ENCODE data around the gene WDR48. TPM values are rescaled to one million over a fixed set of nuclear protein-coding genes. Genes with fewer than 3 reads are reported as not detected.

Gene WDR48
- total and polyA plus RNA-seq, 9 of the 15 experiments (the other 6 are each of a cell fraction or from before 2014, with no cell fraction given): 26.6 to 70.6 (median 48.0) TPM

GRCh38 chr3:39144095-39144747 is 92.4 kb downstream of the WDR48 start:
- no TSS peak for BruUV-seq (replicated peaks)
- no peak for ATAC-seq

GRCh38 chr3:39144748-39145380 is 93.0 kb downstream of the WDR48 start:
- Histone ChIP-seq H3K36me3 (ENCODE audit: control insufficient read depth, insufficient read depth, low read length) (peaks cover 86% of the 10 kb centered on the region), H3K4me1 (replicated peaks in 1 of 2; ENCODE audit: control insufficient read depth in 2 of 2, insufficient read depth in 2 of 2, low read length in 2 of 2) (peaks cover 42% of the 10 kb centered on the region in 2 experiments)
- intact Hi-C loops (cut with micrococcal nuclease): no loop called here

More at GRCh38 chr3:39144095-39144747, 92.4 kb downstream of the WDR48 start:
- no peak for DNase-seq (ENCODE audit: extremely low read depth in 1 of 4, low spot score in 3 of 4)
- Histone ChIP-seq H2AFZ (ENCODE audit: low read depth, low read length) (no peak overlapping the region), H3K4me1 (replicated peaks in 1 of 2; ENCODE audit: control insufficient read depth in 2 of 2, insufficient read depth in 2 of 2, low read length in 2 of 2) (peaks cover 35 to 36% of the 10 kb centered on the region in 2 experiments), H3K27ac (ENCODE audit: extremely low read depth, low read depth, low read length) (no peak overlapping the region), H3K9ac (ENCODE audit: insufficient read depth in 1 of 2, low read depth in 2 of 2, low read length in 2 of 2) (peak overlapping the region in 1 of 2 experiments; percentile 12; a peak in 1 of 4 replicates), H3K4me2 (ENCODE audit: insufficient read depth, low read length) (no peak overlapping the region), H3K79me2 (ENCODE audit: control insufficient read depth, insufficient read depth, low read length) (peaks cover 33% of the 10 kb centered on the region), H4K20me1 (replicated peaks; ENCODE audit: control insufficient read depth, insufficient read depth, low read length) (peaks cover 52% of the 10 kb centered on the region), H3K9me1 (ENCODE audit: control insufficient read depth, insufficient read depth, low read length) (peaks cover 8% of the 10 kb centered on the region), H3K27me3 (ENCODE audit: control insufficient read depth in 2 of 2, insufficient read depth in 2 of 2, low read length in 2 of 2) (no peaks in the 10 kb centered on the region), H3K9me3 (replicated peaks; ENCODE audit: control insufficient read depth, insufficient read depth, low read depth, low read length) (no peaks in the 10 kb centered on the region), H3K36me3 (ENCODE audit: control insufficient read depth, insufficient read depth, low read length) (peaks cover 84% of the 10 kb centered on the region), H3K4me3 (no peak overlapping the region)
- ChIA-PET CTCF (ENCODE audit: low intra/inter-chr PET ratio) (no interaction called here), POLR2A (interaction anchor here (1.3 to 1.6 kb wide), 3 partner anchors 13 to 52 kb away, joined by 4 to 7 read pairs (median 5); no protein-coding TSS in a partner anchor)
- intact Hi-C loops (cut with micrococcal nuclease): no loop called here
- no peak for FAIRE-seq
- TF ChIP-seq ZNF133 (CRISPR knock-in tag; IDR thresholded peaks at IDR 0.05) (no peak), POLR2G (IDR thresholded peaks at IDR 0.05; ENCODE audit: low read depth, low read length) (peak; percentile 31; the same call in 1 of the 2 replicates), RBM22 (IDR thresholded peaks at IDR 0.05; ENCODE audit: low read depth, low read length, poor library complexity, severe bottlenecking) (peak; percentile 67), RBFOX2 (IDR thresholded peaks at IDR 0.05; ENCODE audit: low read depth, low read length) (0 out of 2 replicates have a peak, but pooled peaks have one; percentile 32)
- in situ Hi-C loops (cut with MboI): no loop called here
- WGBS (ENCODE audit: insufficient coverage, low coverage, missing lambda C conversion rate): 97% methylated on average over 15 of the region's 20 CpGs

More at GRCh38 chr3:39144748-39145380, 93.0 kb downstream of the WDR48 start:
- peaks cover 12% of the 10 kb centered on the region for H3K9me1 ChIP-seq (ENCODE audit: control insufficient read depth, insufficient read depth, low read length)
- no peak overlapping the region for H3K4me2 ChIP-seq (ENCODE audit: insufficient read depth, low read length)
- no peak overlapping the region for H3K27ac ChIP-seq (ENCODE audit: extremely low read depth, low read depth, low read length)
- POLR2A ChIA-PET: interaction anchor here (0.6 to 1.6 kb wide), 3 partner anchors 8 to 268 kb away, joined by 3 to 4 read pairs (median 4); no protein-coding TSS in a partner anchor
- H3K9ac ChIP-seq (ENCODE audit: insufficient read depth in 1 of 2, low read depth in 2 of 2, low read length in 2 of 2): no peak overlapping the region
- no peaks in the 10 kb centered on the region for H3K9me3 ChIP-seq (replicated peaks; ENCODE audit: control insufficient read depth, insufficient read depth, low read depth, low read length)
- no peaks in the 10 kb centered on the region for H3K27me3 ChIP-seq (ENCODE audit: control insufficient read depth in 2 of 2, insufficient read depth in 2 of 2, low read length in 2 of 2)
- no peak overlapping the region for H2AFZ ChIP-seq (ENCODE audit: low read depth, low read length)
- in situ Hi-C loops (cut with MboI): no loop called here
- TF ChIP-seq POLR2AphosphoS5 (IDR thresholded peaks at IDR 0.05; ENCODE audit: control insufficient read depth, insufficient read depth, low read depth, low read length): peak; percentile 42; the same call in 1 of the 2 replicates
- no peak for TF ChIP-seq RB1 (IDR thresholded peaks at IDR 0.05; ENCODE audit: low read depth)
- peak; percentile 51 for TF ChIP-seq RBM22 (IDR thresholded peaks at IDR 0.05; ENCODE audit: low read depth, low read length, poor library complexity, severe bottlenecking)
- peak; percentile 48 for TF ChIP-seq POLR2G (IDR thresholded peaks at IDR 0.05; ENCODE audit: low read depth, low read length)
- BruUV-seq (replicated peaks): no TSS peak
- WGBS (ENCODE audit: insufficient coverage, low coverage, missing lambda C conversion rate): 96% methylated on average over 23 of the region's 23 CpGs
- H4K20me1 ChIP-seq (replicated peaks; ENCODE audit: control insufficient read depth, insufficient read depth, low read length): peaks cover 58% of the 10 kb centered on the region
- ATAC-seq (no peak), FAIRE-seq (no peak), DNase-seq (ENCODE audit: extremely low read depth in 1 of 4, low spot score in 3 of 4) (no peak)
- CTCF ChIA-PET (ENCODE audit: low intra/inter-chr PET ratio): no interaction called here
- no peak overlapping the region for H3K4me3 ChIP-seq
- H3K79me2 ChIP-seq (ENCODE audit: control insufficient read depth, insufficient read depth, low read length): peaks cover 40% of the 10 kb centered on the region
